ENCODE measurements around the gene ZNF90. TPM values are rescaled to one million over a fixed set of nuclear protein-coding genes. Genes with fewer than 3 reads are reported as not detected.
"Not testable (repeated sequence)": the region's sequence is repeated elsewhere in the genome, so short reads cannot be mapped to it uniquely, and the experiment has no call there.

Gene ZNF90
- total RNA-seq, 4 donors from 2014 or later: 0.70 to 10.7 (median 4.3) TPM

GRCh38 chr19:20044663-20045062 lies 33.1 kb upstream of the ZNF90 start:
- no peak for DNase-seq
- Histone ChIP-seq H3K9me3 (no peaks in the 10 kb centered on the region), H3K4me1 (no peaks in the 10 kb centered on the region), H3K36me3 (no peaks in the 10 kb centered on the region), H3K27ac (no peak overlapping the region), H3K4me3 (no peak overlapping the region), H3K27me3 (no peaks in the 10 kb centered on the region)
- TF ChIP-seq CTCF (IDR thresholded peaks at IDR 0.05) (no peak), POLR2A (IDR thresholded peaks at IDR 0.05) (no peak)

- H3K36me3 ChIP-seq, H3K27ac ChIP-seq, H3K4me3 ChIP-seq, H3K9me3 ChIP-seq, H3K27me3 ChIP-seq, DNase-seq, H3K4me1 ChIP-seq: not testable (repeated sequence)
Measured at GRCh38 chr19:20045742-20046141, 32.1 kb upstream of the ZNF90 start.

- H3K4me1 ChIP-seq: no peaks in the 10 kb centered on the region
- peak overlapping the region; percentile 3 to 73 (median 62) for H3K27ac ChIP-seq
- DNase-seq: peak; percentile 86 to 95 (median 89)
- TF ChIP-seq POLR2A (IDR thresholded peaks at IDR 0.05) (no peak), CTCF (IDR thresholded peaks at IDR 0.05) (peak in 2 of 6 experiments; percentile 25 to 30)
- H3K4me3 ChIP-seq: peak overlapping the region; percentile 53 to 72 (median 58)
- no peaks in the 10 kb centered on the region for H3K27me3 ChIP-seq
- no peaks in the 10 kb centered on the region for H3K36me3 ChIP-seq
- no peaks in the 10 kb centered on the region for H3K9me3 ChIP-seq
Measured at GRCh38 chr19:20051841-20052768, 25.7 kb upstream of the ZNF90 start.

- not testable (repeated sequence) for DNase-seq, H3K36me3 ChIP-seq, H3K27ac ChIP-seq, H3K27me3 ChIP-seq, H3K4me3 ChIP-seq, H3K9me3 ChIP-seq, H3K4me1 ChIP-seq
Measured at GRCh38 chr19:20058738-20059137, 19.1 kb upstream of the ZNF90 start.

- Histone ChIP-seq H3K36me3 (no peaks in the 10 kb centered on the region), H3K9me3 (no peaks in the 10 kb centered on the region), H3K27me3 (no peaks in the 10 kb centered on the region), H3K4me3 (no peak overlapping the region), H3K4me1 (no peaks in the 10 kb centered on the region), H3K27ac (no peak overlapping the region)
- TF ChIP-seq POLR2A (IDR thresholded peaks at IDR 0.05) (no peak), CTCF (IDR thresholded peaks at IDR 0.05) (no peak)
- DNase-seq: no peak
Measured at GRCh38 chr19:20060282-20060681, 17.5 kb upstream of the ZNF90 start.

GRCh38 chr19:20066861-20067260 lies 10.9 kb upstream of the ZNF90 start:
- H3K4me1 ChIP-seq: no peaks in the 10 kb centered on the region
- DNase-seq: no peak
- H3K36me3 ChIP-seq: no peaks in the 10 kb centered on the region

More at GRCh38 chr19:20066861-20067260, 10.9 kb upstream of the ZNF90 start:
- H3K27ac ChIP-seq: no peak overlapping the region
- no peaks in the 10 kb centered on the region for H3K9me3 ChIP-seq
- H3K4me3 ChIP-seq: no peak overlapping the region
- H3K27me3 ChIP-seq: no peaks in the 10 kb centered on the region
- TF ChIP-seq POLR2A (IDR thresholded peaks at IDR 0.05) (no peak), CTCF (IDR thresholded peaks at IDR 0.05) (no peak)

All from Peyer's patch (tissue), 4 donors.